Measurements from ENCODE around the gene CNTNAP5.

DNA sequence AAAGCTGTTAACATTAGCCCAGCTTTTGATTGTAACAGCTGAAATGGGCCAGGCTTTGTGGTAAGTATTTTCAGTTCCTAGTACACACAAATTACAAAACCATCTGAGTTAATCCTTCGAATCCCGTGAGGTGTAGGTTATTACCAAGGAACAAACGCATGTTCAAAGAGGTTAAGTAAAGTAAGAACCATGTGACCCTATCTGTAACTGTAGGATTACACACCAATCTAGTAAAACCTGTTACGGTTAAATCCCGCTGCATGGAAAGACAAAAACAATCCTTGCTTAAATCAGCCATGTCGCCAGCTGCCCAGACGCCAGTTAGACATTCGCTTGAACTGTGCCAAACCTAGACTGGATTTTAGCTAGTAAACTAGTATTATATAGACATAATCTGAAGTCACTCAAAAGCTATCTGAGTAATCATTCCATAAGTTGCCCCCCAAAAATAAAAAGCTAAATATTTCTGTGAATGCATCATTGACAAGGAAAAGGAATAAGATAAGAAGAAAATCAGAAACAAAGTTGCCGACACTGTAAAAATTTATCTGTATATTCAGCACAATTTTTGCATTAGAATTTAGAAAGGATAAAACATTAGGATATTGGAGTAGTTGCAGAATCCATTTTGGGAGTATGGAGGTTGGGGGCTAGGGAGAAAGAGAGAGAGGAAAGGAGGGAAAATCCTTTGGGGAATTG is 638.0 kb downstream of the CNTNAP5 start:
- TF ChIP-seq, protein P1, sequence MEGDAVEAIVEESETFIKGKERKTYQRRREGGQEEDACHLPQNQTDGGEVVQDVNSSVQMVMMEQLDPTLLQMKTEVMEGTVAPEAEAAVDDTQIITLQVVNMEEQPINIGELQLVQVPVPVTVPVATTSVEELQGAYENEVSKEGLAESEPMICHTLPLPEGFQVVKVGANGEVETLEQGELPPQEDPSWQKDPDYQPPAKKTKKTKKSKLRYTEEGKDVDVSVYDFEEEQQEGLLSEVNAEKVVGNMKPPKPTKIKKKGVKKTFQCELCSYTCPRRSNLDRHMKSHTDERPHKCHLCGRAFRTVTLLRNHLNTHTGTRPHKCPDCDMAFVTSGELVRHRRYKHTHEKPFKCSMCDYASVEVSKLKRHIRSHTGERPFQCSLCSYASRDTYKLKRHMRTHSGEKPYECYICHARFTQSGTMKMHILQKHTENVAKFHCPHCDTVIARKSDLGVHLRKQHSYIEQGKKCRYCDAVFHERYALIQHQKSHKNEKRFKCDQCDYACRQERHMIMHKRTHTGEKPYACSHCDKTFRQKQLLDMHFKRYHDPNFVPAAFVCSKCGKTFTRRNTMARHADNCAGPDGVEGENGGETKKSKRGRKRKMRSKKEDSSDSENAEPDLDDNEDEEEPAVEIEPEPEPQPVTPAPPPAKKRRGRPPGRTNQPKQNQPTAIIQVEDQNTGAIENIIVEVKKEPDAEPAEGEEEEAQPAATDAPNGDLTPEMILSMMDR (IDR thresholded peaks at IDR 0.05), result no peak
- TF ChIP-seq POLR2A (IDR thresholded peaks at IDR 0.05) (no peak), POLR2AphosphoS5 (IDR thresholded peaks at IDR 0.05) (no peak)
